H9 (cell line): ENCODE data around the gene OGFR. TPM values are rescaled to one million over a fixed set of nuclear protein-coding genes. Genes with fewer than 3 reads are reported as not detected.

Source experiments
- DNase-seq: peaks from one replicate; pipeline ENCODE4 v3.0.0-alpha.2; 2017
- H2AFZ ChIP-seq: one replicate; pipeline ENCODE4 v1.6.1; 2013; ENCODE audit warnings: mild to moderate bottlenecking, low read length, control low read depth, moderate library complexity
- H2AK5ac ChIP-seq: 2 replicates; pipeline ENCODE4 v1.6.1; 2013; ENCODE audit warnings: low read length, control low read depth, mixed read lengths; ENCODE audit not compliant: insufficient read length
- H2BK120ac ChIP-seq: one replicate; pipeline ENCODE4 v1.6.1; 2013; ENCODE audit warnings: low read depth, mild to moderate bottlenecking, low read length, control low read depth, inconsistent platforms; ENCODE audit not compliant: poor library complexity, severe bottlenecking
- H2BK12ac ChIP-seq: 2 replicates; pipeline ENCODE4 v1.6.1; 2013; ENCODE audit warnings: low read length, control low read depth, mixed read lengths, low read depth; ENCODE audit not compliant: insufficient read length
- H2BK15ac ChIP-seq: 2 replicates; pipeline ENCODE4 v1.6.1; 2013; ENCODE audit warnings: low read depth, low read length, control low read depth
- H2BK20ac ChIP-seq: one replicate; pipeline ENCODE4 v1.6.1; 2013; ENCODE audit warnings: low read depth, mild to moderate bottlenecking, low read length, control low read depth, inconsistent platforms; ENCODE audit not compliant: poor library complexity, severe bottlenecking
- H2BK5ac ChIP-seq: 2 replicates; pipeline ENCODE4 v1.6.1; 2013; ENCODE audit warnings: low read length, control low read depth, mixed read lengths; ENCODE audit not compliant: insufficient read length
- H3K14ac ChIP-seq: 2 replicates; pipeline ENCODE4 v1.6.1; 2013; ENCODE audit warnings: low read length, control low read depth; ENCODE audit not compliant: insufficient read depth
- H3K18ac ChIP-seq: 2 replicates; pipeline ENCODE4 v1.6.1; 2013; ENCODE audit warnings: low read depth, mild to moderate bottlenecking, mixed read lengths, low read length, control low read depth; ENCODE audit not compliant: insufficient read length
- H3K23ac ChIP-seq: 2 replicates; pipeline ENCODE4 v1.6.1; 2013; ENCODE audit warnings: low read length, control low read depth, mixed read lengths, low read depth; ENCODE audit not compliant: insufficient read length
- H3K23me2 ChIP-seq: 2 replicates; pipeline ENCODE4 v1.6.1; 2013; ENCODE audit warnings: low read depth, mild to moderate bottlenecking, mixed read lengths, low read length, control low read depth; ENCODE audit not compliant: insufficient read length, poor library complexity, severe bottlenecking
- H3K27ac ChIP-seq: 2 replicates; pipeline ENCODE4 v1.5.1; 2013; ENCODE audit warnings: low read length, control low read depth, mixed read lengths, low read depth; ENCODE audit not compliant: insufficient read length
- H3K27me3 ChIP-seq: 2 replicates; pipeline ENCODE4 v1.6.1; 2013; ENCODE audit warnings: low read length, control low read depth, inconsistent platforms; ENCODE audit not compliant: insufficient read depth
- H3K4ac ChIP-seq: 2 replicates; pipeline ENCODE4 v1.6.1; 2013; ENCODE audit warnings: low read depth, mild to moderate bottlenecking, control low read depth, inconsistent platforms, low read length, moderate library complexity
- H3K4me1 ChIP-seq: 2 replicates; pipeline ENCODE4 v1.6.1; 2013; ENCODE audit warnings: low read length, control low read depth, inconsistent platforms; ENCODE audit not compliant: insufficient read depth
- H3K4me2 ChIP-seq: 2 replicates; pipeline ENCODE4 v1.6.1; 2013; ENCODE audit warnings: low read length, control low read depth, mixed read lengths; ENCODE audit not compliant: insufficient read length, insufficient read depth
- H3K56ac ChIP-seq: 2 replicates; pipeline ENCODE4 v1.6.1; 2013; ENCODE audit warnings: low read depth, mild to moderate bottlenecking, mixed read lengths, low read length, control low read depth; ENCODE audit not compliant: insufficient read length
- H3K79me1 ChIP-seq: 2 replicates; pipeline ENCODE4 v1.6.1; 2013; ENCODE audit warnings: low read depth, mild to moderate bottlenecking, moderate library complexity, low read length, control low read depth, inconsistent platforms; ENCODE audit not compliant: insufficient read depth, poor library complexity, severe bottlenecking
- H3K79me2 ChIP-seq: 2 replicates; pipeline ENCODE4 v1.6.1; 2013; ENCODE audit warnings: low read length, control low read depth, inconsistent platforms; ENCODE audit not compliant: insufficient read depth
- H3K9ac ChIP-seq: 2 replicates; pipeline ENCODE4 v1.6.1; 2013; ENCODE audit warnings: low read length, control low read depth, mixed read lengths; ENCODE audit not compliant: insufficient read length; ENCODE audit errors: extremely low read depth
- H3K9me3 ChIP-seq: one replicate; pipeline ENCODE4 v1.6.1; 2013; ENCODE audit warnings: low read depth, low read length, inconsistent platforms; ENCODE audit not compliant: control insufficient read depth
- H3T11ph ChIP-seq: one replicate; pipeline ENCODE4 v1.6.1; 2013; ENCODE audit warnings: mild to moderate bottlenecking, low read length, control low read depth, inconsistent platforms
- H4K20me1 ChIP-seq: one replicate; pipeline ENCODE4 v1.6.1; 2013; ENCODE audit not compliant: control insufficient read depth, insufficient read length, insufficient read depth
- H4K5ac ChIP-seq: 2 replicates; pipeline ENCODE4 v1.6.1; 2013; ENCODE audit warnings: low read depth, mild to moderate bottlenecking, mixed read lengths, low read length, control low read depth; ENCODE audit not compliant: insufficient read length
- H4K8ac ChIP-seq: replicated peaks from 2 replicates; pipeline ENCODE4 v1.6.1; 2013; ENCODE audit warnings: low read length, control low read depth, mixed read lengths, low read depth; ENCODE audit not compliant: insufficient read length
- H4K91ac ChIP-seq: 2 replicates; pipeline ENCODE4 v1.6.1; 2013; ENCODE audit warnings: low read depth, mild to moderate bottlenecking, moderate library complexity, mixed read lengths, low read length, control low read depth; ENCODE audit not compliant: insufficient read length
- H3K27ac Mint-ChIP-seq, 3 experiments: 2 replicates in 2 of 3; 3 replicates in 1 of 3; pipeline ENCODE4 v1.8.0; 2020 to 2021; ENCODE audit warnings: mixed read lengths in 3 of 3, mild to moderate bottlenecking in 1 of 3, moderate library complexity in 1 of 3
- H3K27me3 Mint-ChIP-seq: 2 replicates; pipeline ENCODE4 v1.8.0; 2021; ENCODE audit warnings: low read depth, mild to moderate bottlenecking, moderate library complexity, mixed read lengths
- H3K36me3 Mint-ChIP-seq, 3 experiments: 2 replicates in 2 of 3; 3 replicates in 1 of 3; pipeline ENCODE4 v1.8.0; 2020 to 2021; ENCODE audit warnings: low read depth in 3 of 3, mixed read lengths in 3 of 3; ENCODE audit not compliant: insufficient read depth in 1 of 3
- H3K4me1 Mint-ChIP-seq, 2 experiments: 2 replicates each; pipeline ENCODE4 v1.8.0; 2020; ENCODE audit warnings: mixed read lengths in 2 of 2
- H3K4me3 Mint-ChIP-seq, 2 experiments: 2 replicates in 1 of 2; 3 replicates in 1 of 2; pipeline ENCODE4 v1.8.0; 2020 to 2021; ENCODE audit warnings: mild to moderate bottlenecking in 2 of 2, mixed read lengths in 2 of 2, moderate library complexity in 1 of 2
- H3K9me3 Mint-ChIP-seq, 2 experiments: 2 replicates in 1 of 2; 3 replicates in 1 of 2; pipeline ENCODE4 v1.8.0; 2020; ENCODE audit warnings: mild to moderate bottlenecking in 2 of 2, mixed read lengths in 2 of 2, moderate library complexity in 1 of 2
- CTCF ChIP-seq: fragments of 200-600 bp; sonication (generic); conservative IDR thresholded peaks from 3 replicates; pipeline ENCODE4 v1.8.0; 2021; ENCODE audit warnings: antibody characterized with exemption, mild to moderate bottlenecking
- WGBS: extraction: QIAGEN DNeasy Blood & Tissue Kit; methylation state at CpG from one replicate; pipeline ENCODE4 v1.1.7; 2013; ENCODE audit warnings: missing lambda C conversion rate, low lambda C conversion rate, mixed read lengths; ENCODE audit not compliant: insufficient read length; ENCODE audit errors: extremely low coverage; 5-methylcytosine and 5-hydroxymethylcytosine counted together
- total RNA-seq: library from RNA; stranded (reverse); gene quantifications from 2 replicates; pipeline ENCODE4 v1.2.1, GENCODE V29; 2021

The OGFR gene
- total RNA-seq, 1 experiment from 2014 or later, result 33.1 TPM

- H4K91ac ChIP-seq, result no peak overlapping the region
- H3K23ac ChIP-seq, result no peak overlapping the region
- DNase-seq, result no peak
- H3K23me2 ChIP-seq, result no peaks in the 10 kb centered on the region
- H3K18ac ChIP-seq, result no peak overlapping the region
- Mint-ChIP-seq H3K4me1 (peaks cover 10 to 27% of the 10 kb centered on the region in 2 experiments), H3K27ac (peak overlapping the region in 1 of 3 experiments; percentile 75; a peak in 3 of 7 replicates), H3K27me3 (no peaks in the 10 kb centered on the region), H3K36me3 (peaks cover 7 to 55% (median 52%) of the 10 kb centered on the region in 3 experiments; a peak in 6 of 7 replicates), H3K4me3 (no peak overlapping the region), H3K9me3 (no peaks in the 10 kb centered on the region)
- no peak overlapping the region for H3K9ac ChIP-seq
- H3K56ac ChIP-seq, result no peak overlapping the region
- H3K9me3 ChIP-seq, result no peaks in the 10 kb centered on the region
- H3K14ac ChIP-seq, result no peak overlapping the region; the same call in 1 of the 2 replicates
- H3K4me2 ChIP-seq, result no peak overlapping the region
- H3K4me1 ChIP-seq, result no peaks in the 10 kb centered on the region
- H2AFZ ChIP-seq, result no peak overlapping the region
- no peak overlapping the region for H4K8ac ChIP-seq
- H4K5ac ChIP-seq, result no peak overlapping the region
- no peak overlapping the region for H2BK12ac ChIP-seq
- H2BK15ac ChIP-seq, result no peak overlapping the region
- no peak overlapping the region for H2AK5ac ChIP-seq
- WGBS, result no CpG with 5 or more reads among the region's 11 CpGs
- no peaks in the 10 kb centered on the region for H3K79me1 ChIP-seq
- TF ChIP-seq CTCF, result no peak
- no peaks in the 10 kb centered on the region for H3K79me2 ChIP-seq
- no peak overlapping the region for H3K4ac ChIP-seq
- H3T11ph ChIP-seq, result no peak overlapping the region
- no peak overlapping the region for H2BK20ac ChIP-seq
- no peaks in the 10 kb centered on the region for H4K20me1 ChIP-seq
- H2BK5ac ChIP-seq, result no peak overlapping the region
- no peaks in the 10 kb centered on the region for H3K27me3 ChIP-seq
- no peak overlapping the region for H2BK120ac ChIP-seq
- no peak overlapping the region for H3K27ac ChIP-seq
Observed at GRCh38 chr20:62839816-62840215, 35.2 kb downstream of the OGFR start.
